Measurements from ENCODE around the gene RIN1. TPM values are rescaled to one million over a fixed set of nuclear protein-coding genes. Genes with fewer than 3 reads are reported as not detected.

The RIN1 gene
- total and polyA plus RNA-seq, 2 of the 13 experiments (the other 11 are each of a cell fraction or from before 2014, with no cell fraction given) = 2.4 to 4.1 TPM

- TF ChIP-seq ZNF652 (CRISPR knock-in tag; IDR thresholded peaks at IDR 0.05; ENCODE audit: borderline replicate concordance, low read depth) = no peak
- TF ChIP-seq FOXO1 (CRISPR knock-in tag; IDR thresholded peaks at IDR 0.05) = no peak
- TF ChIP-seq SETDB1 (CRISPR knock-in tag; IDR thresholded peaks at IDR 0.05; ENCODE audit: borderline replicate concordance) = no peak
- TF ChIP-seq MED1 (CRISPR knock-in tag; IDR thresholded peaks at IDR 0.05) = 0 out of 2 replicates have a peak, but pooled peaks have one; percentile 26
- 0 out of 2 replicates have a peak, but pooled peaks have one; percentile 21 for TF ChIP-seq THRA (CRISPR knock-in tag; IDR thresholded peaks at IDR 0.05; ENCODE audit: borderline replicate concordance)
- no peak for TF ChIP-seq CREB3 (CRISPR knock-in tag; IDR thresholded peaks at IDR 0.05)
- TF ChIP-seq SP140L (CRISPR knock-in tag; IDR thresholded peaks at IDR 0.05; ENCODE audit: borderline replicate concordance) = no peak
- TF ChIP-seq CREBL2 (CRISPR knock-in tag; IDR thresholded peaks at IDR 0.05; ENCODE audit: borderline replicate concordance) = no peak
- TF ChIP-seq MXI1 (IDR thresholded peaks at IDR 0.05; ENCODE audit: borderline replicate concordance, low read depth, low read length) = 0 out of 3 replicates have a peak, but pooled peaks have one; percentile 0
- TF ChIP-seq TGIF2 (CRISPR knock-in tag; IDR thresholded peaks at IDR 0.05) = peak; percentile 9; the same call in 1 of the 2 replicates
- 0 out of 2 replicates have a peak, but pooled peaks have one; percentile 23 for TF ChIP-seq SALL2 (CRISPR knock-in tag; IDR thresholded peaks at IDR 0.05)
- TF ChIP-seq E2F1 (CRISPR knock-in tag; IDR thresholded peaks at IDR 0.05) = no peak
- TF ChIP-seq NFAT5 (CRISPR knock-in tag; IDR thresholded peaks at IDR 0.05) = no peak
- no peak for TF ChIP-seq ATF4 (CRISPR knock-in tag; IDR thresholded peaks at IDR 0.05)
- no peak for TF ChIP-seq THAP8 (CRISPR knock-in tag; IDR thresholded peaks at IDR 0.05; ENCODE audit: borderline replicate concordance)
Measured at GRCh38 chr11:66313321-66314185, 22.7 kb downstream of the RIN1 start (continued).

Measured in HepG2 (cell line).